GM23338 (cell line): Measurements from ENCODE around the gene ITGB1BP2. TPM values are rescaled to one million over a fixed set of nuclear protein-coding genes. Genes with fewer than 3 reads are reported as not detected.

Experiments
- ATAC-seq: fragments of 200-7000 bp; cut with Tn5 transposase; 3 replicates; pipeline ENCODE4 v1.9.1; 2020
- DNase-seq: peaks from one replicate; pipeline ENCODE4 v3.0.0-alpha.2; 2015; ENCODE audit warnings: low spot score
- H2AFZ ChIP-seq: fragments of 200-600 bp; sonication (generic); 2 replicates; pipeline ENCODE4 v1.8.0; 2016; ENCODE audit warnings: antibody characterized with exemption, mild to moderate bottlenecking, moderate library complexity
- H3F3A ChIP-seq: fragments of 200-600 bp; sonication (generic); replicated peaks from 2 replicates; pipeline ENCODE4 v1.8.0; 2017; ENCODE audit warnings: antibody characterized with exemption, mixed run types, low read depth
- H3K27ac ChIP-seq: fragments of 200-600 bp; sonication (generic); 2 replicates; pipeline ENCODE4 v1.6.1; 2016; ENCODE audit warnings: low read depth
- H3K27me3 ChIP-seq: fragments of 200-600 bp; sonication (generic); 2 replicates; pipeline ENCODE4 v1.8.0; 2016; ENCODE audit warnings: mild to moderate bottlenecking, mixed run types, moderate library complexity; ENCODE audit not compliant: insufficient read depth
- H3K36me3 ChIP-seq: fragments of 200-600 bp; sonication (generic); 2 replicates; pipeline ENCODE4 v1.8.0; 2016; ENCODE audit warnings: mild to moderate bottlenecking; ENCODE audit not compliant: insufficient read depth
- H3K4me1 ChIP-seq: fragments of 200-600 bp; sonication (generic); 2 replicates; pipeline ENCODE4 v1.8.0; 2016; ENCODE audit warnings: mild to moderate bottlenecking, moderate library complexity; ENCODE audit not compliant: insufficient read depth
- H3K4me2 ChIP-seq: fragments of 200-600 bp; sonication (generic); 2 replicates; pipeline ENCODE4 v1.7.1; 2017; ENCODE audit warnings: mixed run types
- H3K4me3 ChIP-seq: fragments of 200-600 bp; sonication (generic); 2 replicates; pipeline ENCODE4 v1.6.1; 2016; ENCODE audit warnings: mixed run types
- H3K79me2 ChIP-seq: fragments of 200-600 bp; sonication (generic); replicated peaks from 2 replicates; pipeline ENCODE4 v1.8.0; 2017; ENCODE audit warnings: mild to moderate bottlenecking; ENCODE audit not compliant: insufficient read depth
- H3K9me2 ChIP-seq: fragments of 200-600 bp; sonication (generic); 2 replicates; pipeline ENCODE4 v1.8.0; 2017; ENCODE audit not compliant: insufficient read depth
- H4K20me1 ChIP-seq: fragments of 200-600 bp; sonication (generic); replicated peaks from 2 replicates; pipeline ENCODE4 v1.8.0; 2017; ENCODE audit warnings: mild to moderate bottlenecking; ENCODE audit not compliant: insufficient read depth
- H3K27ac Mint-ChIP-seq: 2 replicates; pipeline ENCODE4 v1.8.0; 2020; ENCODE audit warnings: inconsistent platforms, mild to moderate bottlenecking, moderate library complexity, mixed read lengths
- H3K27me3 Mint-ChIP-seq: 3 replicates; pipeline ENCODE4 v1.8.0; 2022; ENCODE audit warnings: low read depth, mild to moderate bottlenecking, moderate library complexity, mixed read lengths, inconsistent platforms; ENCODE audit not compliant: insufficient read depth, poor library complexity
- H3K36me3 Mint-ChIP-seq: 3 replicates; pipeline ENCODE4 v1.8.0; 2021; ENCODE audit warnings: low read depth, mild to moderate bottlenecking, inconsistent platforms, moderate library complexity, mixed read lengths
- H3K4me1 Mint-ChIP-seq: 3 replicates; pipeline ENCODE4 v1.8.0; 2020; ENCODE audit warnings: mild to moderate bottlenecking, inconsistent platforms, mixed read lengths
- H3K4me3 Mint-ChIP-seq: 3 replicates; pipeline ENCODE4 v1.8.0; 2021; ENCODE audit warnings: moderate library complexity, mild to moderate bottlenecking, inconsistent platforms, mixed read lengths
- H3K9me3 Mint-ChIP-seq: 3 replicates; pipeline ENCODE4 v1.8.0; 2020; ENCODE audit warnings: moderate library complexity, mild to moderate bottlenecking, inconsistent platforms, mixed read lengths
- CTCF ChIP-seq, 2 experiments: fragments of 200-600 bp in 1 of 2; sonication (generic) in 1 of 2; conservative IDR thresholded peaks; 2 replicates each; pipeline versions ENCODE4 v1.5.1 to v1.6.1; 2016 to 2017; ENCODE audit warnings: antibody characterized with exemption in 2 of 2, low read depth in 2 of 2, mild to moderate bottlenecking in 2 of 2, moderate library complexity in 1 of 2
- EZH2 ChIP-seq: fragments of 200-600 bp; sonication (generic); IDR thresholded peaks from one replicate; pipeline ENCODE4 v1.8.0; 2017; ENCODE audit warnings: antibody characterized with exemption, mild to moderate bottlenecking, low read depth; ENCODE audit not compliant: unreplicated experiment
- EZH2phosphoT487 ChIP-seq: fragments of 200-600 bp; sonication (generic); IDR thresholded peaks from one replicate; pipeline ENCODE4 v1.8.1; 2018; ENCODE audit warnings: antibody characterized with exemption; ENCODE audit not compliant: unreplicated experiment
- JUNB ChIP-seq: IDR thresholded peaks from one replicate; pipeline ENCODE4 v1.6.1; 2016; ENCODE audit warnings: antibody characterized with exemption; ENCODE audit not compliant: unreplicated experiment
- NANOG ChIP-seq: IDR thresholded peaks from 2 replicates; pipeline ENCODE4 v1.6.1; 2016; ENCODE audit warnings: antibody characterized with exemption, borderline replicate concordance
- POLR2AphosphoS5 ChIP-seq: IDR thresholded peaks from 2 replicates; pipeline ENCODE4 v1.6.1; 2016; ENCODE audit warnings: antibody characterized with exemption, low read depth
- STAT1 ChIP-seq: IDR thresholded peaks from one replicate; pipeline ENCODE4 v1.6.1; 2016; ENCODE audit warnings: antibody characterized with exemption; ENCODE audit not compliant: unreplicated experiment
- ZNF114 ChIP-seq: fragments of 250-450 bp; sonication (Bioruptor Pico); IDR thresholded peaks from 2 replicates; pipeline ENCODE4 v1.5.0; 2020; ENCODE audit warnings: mild to moderate bottlenecking, moderate library complexity
- polyA plus RNA-seq: library from polyadenylated mRNA; unstranded; fragments of >200 nt; fragmentation: Nextera tagmentation; extraction: Ambion mirVana; gene quantifications from 2 replicates; pipeline ENCODE4 v1.2.1, GENCODE V29; 2016
- total RNA-seq: library from RNA; depleted of rRNA; stranded (reverse); fragments of >200 nt; shearing (Covaris generic); gene quantifications from 2 replicates; pipeline ENCODE4 v1.2.3, GENCODE V29; 2014
- TF ChIP-seq, protein P1 (sequence below): IDR thresholded peaks from 2 replicates; pipeline ENCODE4 v1.6.1; 2016; ENCODE audit warnings: antibody characterized with exemption
- TF ChIP-seq, protein P2 (sequence below): fragments of 250-450 bp; sonication (Bioruptor Pico); IDR thresholded peaks from 2 replicates; pipeline ENCODE4 v1.5.0; 2020; ENCODE audit warnings: mild to moderate bottlenecking, moderate library complexity

Gene ITGB1BP2
- total and polyA plus RNA-seq, 2 experiments from 2014 or later: 2.0 to 10.9 TPM

- no peaks in the 10 kb centered on the region for H3K36me3 ChIP-seq
- ATAC-seq (no peak), DNase-seq (no peak)
- H3K79me2 ChIP-seq: peaks cover 16% of the 10 kb centered on the region
- peaks cover 10% of the 10 kb centered on the region for H3K4me1 ChIP-seq
- peak overlapping the region; percentile 84 for H3K4me2 ChIP-seq
- no peaks in the 10 kb centered on the region for H3K9me3 Mint-ChIP-seq
- H3K9me2 ChIP-seq: no peaks in the 10 kb centered on the region
- H3K4me1 Mint-ChIP-seq: peaks cover 16% of the 10 kb centered on the region
- peaks cover 4% of the 10 kb centered on the region for H3K36me3 Mint-ChIP-seq
- H3K4me3 ChIP-seq: peak overlapping the region; percentile 89; the same call in 1 of the 2 replicates
- TF ChIP-seq CTCF (conservative IDR thresholded peaks at IDR 0.05; ENCODE audit: low read depth in 2 of 2): no peak
- no peak for TF ChIP-seq POLR2AphosphoS5
- TF ChIP-seq JUNB: no peak
- no peak for TF ChIP-seq STAT1
- TF ChIP-seq EZH2phosphoT487: no peak
- H3K27ac ChIP-seq: no peak overlapping the region
- peaks cover 4% of the 10 kb centered on the region for H3K27me3 Mint-ChIP-seq
- peak overlapping the region; percentile 92 for H3K4me3 Mint-ChIP-seq
- no peaks in the 10 kb centered on the region for H3F3A ChIP-seq
- no peaks in the 10 kb centered on the region; the same call in 1 of the 2 replicates for H4K20me1 ChIP-seq
- H3K27ac Mint-ChIP-seq: 0 out of 2 replicates have a peak overlapping the region, but pooled peaks have one; percentile 10
- H2AFZ ChIP-seq: no peak overlapping the region
- no peaks in the 10 kb centered on the region for H3K27me3 ChIP-seq
Observed at GRCh38 chrX:71256051-71256450, 45.5 kb upstream of the ITGB1BP2 start.

DNA sequence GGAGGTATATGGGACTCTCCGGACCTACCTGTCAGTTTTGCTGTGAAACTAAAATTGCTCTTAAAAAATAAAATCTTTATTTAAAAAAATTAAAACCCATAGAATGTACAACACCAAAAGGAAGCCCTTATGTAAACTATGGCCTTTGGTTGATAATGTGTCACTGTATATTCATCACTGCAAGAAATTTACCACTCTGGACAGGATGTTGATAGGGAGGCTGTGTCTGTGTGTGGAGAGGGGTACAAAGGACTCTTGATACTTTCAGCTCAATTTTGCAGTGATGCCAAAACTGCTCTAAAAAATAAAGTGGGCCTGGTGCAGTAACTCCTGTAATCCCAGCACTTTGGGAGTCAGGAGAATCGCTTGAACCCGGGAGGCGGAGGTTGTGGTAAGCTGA lies 44.7 kb upstream of the ITGB1BP2 start:
- no peak for DNase-seq
- Histone ChIP-seq H3K79me2 (peaks cover 13% of the 10 kb centered on the region), H3K36me3 (no peaks in the 10 kb centered on the region), H3K27me3 (no peaks in the 10 kb centered on the region), H3K4me2 (no peak overlapping the region), H3K9me2 (no peaks in the 10 kb centered on the region), H3K4me1 (peaks cover 10% of the 10 kb centered on the region), H3K4me3 (no peak overlapping the region), H2AFZ (no peak overlapping the region), H3K27ac (no peak overlapping the region), H4K20me1 (no peaks in the 10 kb centered on the region), H3F3A (no peaks in the 10 kb centered on the region)
- H3K9me3 Mint-ChIP-seq: no peaks in the 10 kb centered on the region
- TF ChIP-seq, protein P1, sequence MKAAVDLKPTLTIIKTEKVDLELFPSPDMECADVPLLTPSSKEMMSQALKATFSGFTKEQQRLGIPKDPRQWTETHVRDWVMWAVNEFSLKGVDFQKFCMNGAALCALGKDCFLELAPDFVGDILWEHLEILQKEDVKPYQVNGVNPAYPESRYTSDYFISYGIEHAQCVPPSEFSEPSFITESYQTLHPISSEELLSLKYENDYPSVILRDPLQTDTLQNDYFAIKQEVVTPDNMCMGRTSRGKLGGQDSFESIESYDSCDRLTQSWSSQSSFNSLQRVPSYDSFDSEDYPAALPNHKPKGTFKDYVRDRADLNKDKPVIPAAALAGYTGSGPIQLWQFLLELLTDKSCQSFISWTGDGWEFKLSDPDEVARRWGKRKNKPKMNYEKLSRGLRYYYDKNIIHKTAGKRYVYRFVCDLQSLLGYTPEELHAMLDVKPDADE: no peak
- TF ChIP-seq EZH2phosphoT487 (no peak), CTCF (conservative IDR thresholded peaks at IDR 0.05; ENCODE audit: low read depth in 2 of 2) (no peak), JUNB (no peak), NANOG (no peak), ZNF114 (no peak), EZH2 (no peak)
- TF ChIP-seq, protein P2, sequence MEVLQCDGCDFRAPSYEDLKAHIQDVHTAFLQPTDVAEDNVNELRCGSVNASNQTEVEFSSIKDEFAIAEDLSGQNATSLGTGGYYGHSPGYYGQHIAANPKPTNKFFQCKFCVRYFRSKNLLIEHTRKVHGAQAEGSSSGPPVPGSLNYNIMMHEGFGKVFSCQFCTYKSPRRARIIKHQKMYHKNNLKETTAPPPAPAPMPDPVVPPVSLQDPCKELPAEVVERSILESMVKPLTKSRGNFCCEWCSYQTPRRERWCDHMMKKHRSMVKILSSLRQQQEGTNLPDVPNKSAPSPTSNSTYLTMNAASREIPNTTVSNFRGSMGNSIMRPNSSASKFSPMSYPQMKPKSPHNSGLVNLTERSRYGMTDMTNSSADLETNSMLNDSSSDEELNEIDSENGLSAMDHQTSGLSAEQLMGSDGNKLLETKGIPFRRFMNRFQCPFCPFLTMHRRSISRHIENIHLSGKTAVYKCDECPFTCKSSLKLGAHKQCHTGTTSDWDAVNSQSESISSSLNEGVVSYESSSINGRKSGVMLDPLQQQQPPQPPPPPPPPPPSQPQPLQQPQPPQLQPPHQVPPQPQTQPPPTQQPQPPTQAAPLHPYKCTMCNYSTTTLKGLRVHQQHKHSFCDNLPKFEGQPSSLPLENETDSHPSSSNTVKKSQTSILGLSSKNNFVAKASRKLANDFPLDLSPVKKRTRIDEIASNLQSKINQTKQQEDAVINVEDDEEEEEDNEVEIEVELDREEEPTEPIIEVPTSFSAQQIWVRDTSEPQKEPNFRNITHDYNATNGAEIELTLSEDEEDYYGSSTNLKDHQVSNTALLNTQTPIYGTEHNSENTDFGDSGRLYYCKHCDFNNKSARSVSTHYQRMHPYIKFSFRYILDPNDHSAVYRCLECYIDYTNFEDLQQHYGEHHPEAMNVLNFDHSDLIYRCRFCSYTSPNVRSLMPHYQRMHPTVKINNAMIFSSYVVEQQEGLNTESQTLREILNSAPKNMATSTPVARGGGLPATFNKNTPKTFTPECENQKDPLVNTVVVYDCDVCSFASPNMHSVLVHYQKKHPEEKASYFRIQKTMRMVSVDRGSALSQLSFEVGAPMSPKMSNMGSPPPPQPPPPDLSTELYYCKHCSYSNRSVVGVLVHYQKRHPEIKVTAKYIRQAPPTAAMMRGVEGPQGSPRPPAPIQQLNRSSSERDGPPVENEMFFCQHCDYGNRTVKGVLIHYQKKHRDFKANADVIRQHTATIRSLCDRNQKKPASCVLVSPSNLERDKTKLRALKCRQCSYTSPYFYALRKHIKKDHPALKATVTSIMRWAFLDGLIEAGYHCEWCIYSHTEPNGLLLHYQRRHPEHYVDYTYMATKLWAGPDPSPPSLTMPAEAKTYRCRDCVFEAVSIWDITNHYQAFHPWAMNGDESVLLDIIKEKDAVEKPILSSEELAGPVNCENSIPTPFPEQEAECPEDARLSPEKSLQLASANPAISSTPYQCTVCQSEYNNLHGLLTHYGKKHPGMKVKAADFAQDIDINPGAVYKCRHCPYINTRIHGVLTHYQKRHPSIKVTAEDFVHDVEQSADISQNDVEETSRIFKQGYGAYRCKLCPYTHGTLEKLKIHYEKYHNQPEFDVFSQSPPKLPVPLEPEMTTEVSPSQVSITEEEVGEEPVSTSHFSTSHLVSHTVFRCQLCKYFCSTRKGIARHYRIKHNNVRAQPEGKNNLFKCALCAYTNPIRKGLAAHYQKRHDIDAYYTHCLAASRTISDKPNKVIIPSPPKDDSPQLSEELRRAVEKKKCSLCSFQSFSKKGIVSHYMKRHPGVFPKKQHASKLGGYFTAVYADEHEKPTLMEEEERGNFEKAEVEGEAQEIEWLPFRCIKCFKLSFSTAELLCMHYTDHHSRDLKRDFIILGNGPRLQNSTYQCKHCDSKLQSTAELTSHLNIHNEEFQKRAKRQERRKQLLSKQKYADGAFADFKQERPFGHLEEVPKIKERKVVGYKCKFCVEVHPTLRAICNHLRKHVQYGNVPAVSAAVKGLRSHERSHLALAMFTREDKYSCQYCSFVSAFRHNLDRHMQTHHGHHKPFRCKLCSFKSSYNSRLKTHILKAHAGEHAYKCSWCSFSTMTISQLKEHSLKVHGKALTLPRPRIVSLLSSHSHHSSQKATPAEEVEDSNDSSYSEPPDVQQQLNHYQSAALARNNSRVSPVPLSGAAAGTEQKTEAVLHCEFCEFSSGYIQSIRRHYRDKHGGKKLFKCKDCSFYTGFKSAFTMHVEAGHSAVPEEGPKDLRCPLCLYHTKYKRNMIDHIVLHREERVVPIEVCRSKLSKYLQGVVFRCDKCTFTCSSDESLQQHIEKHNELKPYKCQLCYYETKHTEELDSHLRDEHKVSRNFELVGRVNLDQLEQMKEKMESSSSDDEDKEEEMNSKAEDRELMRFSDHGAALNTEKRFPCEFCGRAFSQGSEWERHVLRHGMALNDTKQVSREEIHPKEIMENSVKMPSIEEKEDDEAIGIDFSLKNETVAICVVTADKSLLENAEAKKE (CRISPR knock-in tag): no peak
- peaks cover 12% of the 10 kb centered on the region for H3K4me1 Mint-ChIP-seq
- no peaks in the 10 kb centered on the region; the same call in 2 of the 3 replicates for H3K36me3 Mint-ChIP-seq
- no peak for ATAC-seq
- no peak overlapping the region for H3K27ac Mint-ChIP-seq
- no peak overlapping the region for H3K4me3 Mint-ChIP-seq
- H3K27me3 Mint-ChIP-seq: peaks cover 4% of the 10 kb centered on the region
